K562 (cell line): Measurements from ENCODE around the gene RAD51D. TPM values are rescaled to one million over a fixed set of nuclear protein-coding genes. Genes with fewer than 3 reads are reported as not detected.

Source experiments
- CTBP1 ChIP-seq: fragments of 450-650 bp; IDR thresholded peaks from 2 replicates; pipeline ENCODE4 v1.6.1; 2016; ENCODE audit warnings: borderline replicate concordance
- DMBX1 ChIP-seq: fragments of 250-450 bp; sonication (Bioruptor Pico); IDR thresholded peaks from 2 replicates; pipeline ENCODE4 v1.8.0; 2022; ENCODE audit warnings: inconsistent platforms, mild to moderate bottlenecking, moderate library complexity, borderline replicate concordance
- HDAC1 ChIP-seq, 2 experiments: fragments of 450-650 bp; IDR thresholded peaks; 2 replicates each; pipeline ENCODE4 v1.6.1; 2016 to 2017; ENCODE audit warnings: inconsistent platforms in 1 of 2, mild to moderate bottlenecking in 1 of 2, moderate library complexity in 1 of 2
- RBBP5 ChIP-seq: fragments of 200-600 bp; sonication (generic); IDR thresholded peaks from 2 replicates; pipeline ENCODE4 v1.6.1; 2012; ENCODE audit warnings: borderline replicate concordance, mild to moderate bottlenecking, low read length, control low read depth, inconsistent platforms; ENCODE audit not compliant: insufficient read depth, poor library complexity, severe bottlenecking
- SMARCC2 ChIP-seq: fragments of 450-650 bp; IDR thresholded peaks from 2 replicates; pipeline ENCODE4 v1.6.1; 2017; ENCODE audit warnings: antibody characterized with exemption, moderate library complexity, mild to moderate bottlenecking, low read depth
- UBTF ChIP-seq, 2 experiments: IDR thresholded peaks; 2 replicates each; pipeline ENCODE4 v1.6.1; 2012; ENCODE audit warnings: improper control_type of control experiment in 2 of 2, low read depth in 2 of 2, low read length in 2 of 2, borderline replicate concordance in 1 of 2
- ZNF318 ChIP-seq, 2 experiments: fragments of 450-650 bp; IDR thresholded peaks; 2 replicates each; pipeline ENCODE4 v1.6.1; 2016; ENCODE audit warnings: mild to moderate bottlenecking in 2 of 2, borderline replicate concordance in 1 of 2, low read depth in 1 of 2, moderate library complexity in 1 of 2
- ZNF589 ChIP-seq: fragments of 200-800 bp; sonication (Bioruptor generic); IDR thresholded peaks from 2 replicates; pipeline ENCODE4 v1.6.1; 2016; ENCODE audit warnings: low read depth, missing genetic modification characterization, missing compliant biosample characterization
- polyA plus RNA-seq, 8 experiments: library from polyadenylated mRNA; depleted of rRNA in 4 of 8; stranded (reverse) in 5 of 8; unstranded in 3 of 8; fragments of >200 nt; fragmentation: Nextera tagmentation in 2 of 8; fragmentation: Illumina TruSeq in 1 of 8; extraction: Ambion mirVana in 2 of 8; extraction: Trizol in 1 of 8; gene quantifications; 2 replicates each; pipeline versions ENCODE4 v1.2.1 to v1.2.3, GENCODE V29; 2011 to 2014; ENCODE audit warnings: inconsistent platforms in 1 of 8, missing spikeins in 1 of 8
- total RNA-seq, 7 experiments: library from RNA; depleted of rRNA in 6 of 7; stranded (reverse); fragments of >200 nt in 6 of 7; fragmentation: Illumina TruSeq in 2 of 7; extraction: Trizol in 2 of 7; gene quantifications; 2 replicates each; pipeline versions ENCODE4 v1.2.1 to v1.2.3, GENCODE V29; 2011 to 2021; ENCODE audit warnings: low replicate concordance in 1 of 7

The RAD51D gene
- total and polyA plus RNA-seq, 9 of the 15 experiments (the other 6 are each of a cell fraction or from before 2014, with no cell fraction given): 2.2 to 16.9 (median 8.7) TPM

GRCh38 chr17:35063514-35064223 is 56.0 kb downstream of the RAD51D start, which contains the start of gene RFFL (continued):
- TF ChIP-seq UBTF (IDR thresholded peaks at IDR 0.05; ENCODE audit: borderline replicate concordance in 1 of 2, low read depth in 2 of 2, low read length in 2 of 2) (0 out of 4 replicates have a peak, but pooled peaks of 1 of the 2 experiments have one; percentile 47), ZNF318 (IDR thresholded peaks at IDR 0.05; ENCODE audit: borderline replicate concordance in 1 of 2, low read depth in 1 of 2) (0 out of 4 replicates have a peak, but pooled peaks of 1 of the 2 experiments have one; percentile 60), SMARCC2 (peak; percentile 70; the same call in 1 of the 2 replicates), RBBP5 (no peak), ZNF589 (CRISPR knock-in tag) (peak; percentile 71), DMBX1 (CRISPR knock-in tag) (peak; percentile 72; the same call in 1 of the 2 replicates), CTBP1 (peak; percentile 89), HDAC1 (IDR thresholded peaks at IDR 0.05) (peak in 1 of 2 experiments; percentile 38; a peak in 1 of 4 replicates)
